OCI-LY7 (cell line): ENCODE results near the gene NEU2. TPM values are rescaled to one million over a fixed set of nuclear protein-coding genes. Genes with fewer than 3 reads are reported as not detected.

Experiments
- BruUV-seq: library from RNA; stranded (reverse); fragments of 400-500 nt; replicated peaks from 2 replicates; lab custom pipeline; 2021; lab: Mats Ljungman, UMichigan
- CTCF ChIA-PET: fragments of 300-600 bp; sonication (Branson Sonifier 250); formaldehyde crosslinking; loops from one replicate; lab custom pipeline; 2022; ENCODE audit warnings: antibody characterized with exemption; ENCODE audit not compliant: unreplicated experiment; lab: Charles Lee
- POLR2A ChIA-PET: fragments of 300-600 bp; sonication (Branson Sonifier 250); formaldehyde crosslinking; loops from one replicate; lab custom pipeline; 2022; ENCODE audit warnings: antibody characterized with exemption; lab: Charles Lee
- DNase-seq: peaks from one replicate; pipeline ENCODE4 v3.0.0-alpha.2; 2015; ENCODE audit warnings: low spot score
- H2AFZ ChIP-seq: fragments of 200-600 bp; sonication (generic), shearing (Covaris generic); 2 replicates; pipeline ENCODE4 v1.6.1; 2014; ENCODE audit warnings: mild to moderate bottlenecking, antibody characterized with exemption, low read length, moderate library complexity
- H3K27ac ChIP-seq: fragments of 200-600 bp; sonication (generic); 2 replicates; pipeline ENCODE4 v1.5.1; 2014; ENCODE audit warnings: mixed run types, low read depth, mild to moderate bottlenecking, moderate library complexity, low read length, inconsistent platforms; ENCODE audit not compliant: poor library complexity, severe bottlenecking
- H3K36me3 ChIP-seq: fragments of 200-600 bp; sonication (generic); 2 replicates; pipeline ENCODE4 v1.6.1; 2014; ENCODE audit warnings: mild to moderate bottlenecking, antibody characterized with exemption, low read length, moderate library complexity, mixed read lengths; ENCODE audit not compliant: insufficient read depth
- H3K4me1 ChIP-seq: fragments of 200-600 bp; sonication (generic); 2 replicates; pipeline ENCODE4 v1.5.1; 2014; ENCODE audit warnings: mild to moderate bottlenecking, low read length; ENCODE audit not compliant: insufficient read depth, poor library complexity, severe bottlenecking
- H3K4me2 ChIP-seq: fragments of 200-600 bp; sonication (generic); 2 replicates; pipeline ENCODE4 v1.6.1; 2014; ENCODE audit warnings: mild to moderate bottlenecking, low read length
- H3K4me3 ChIP-seq: fragments of 200-600 bp; sonication (generic); 2 replicates; pipeline ENCODE4 v1.5.1; 2014; ENCODE audit warnings: mild to moderate bottlenecking, low read depth, low read length; ENCODE audit not compliant: poor library complexity, severe bottlenecking
- H3K79me2 ChIP-seq: fragments of 200-600 bp; sonication (generic); 2 replicates; pipeline ENCODE4 v1.6.1; 2016; ENCODE audit warnings: low read depth, mild to moderate bottlenecking, low read length, moderate library complexity, mixed read lengths; ENCODE audit not compliant: insufficient read depth
- H3K9me2 ChIP-seq: fragments of 200-600 bp; sonication (generic); 2 replicates; pipeline ENCODE4 v1.6.1; 2016; ENCODE audit warnings: mild to moderate bottlenecking, low read length, mixed read lengths; ENCODE audit not compliant: insufficient read depth
- H3K9me3 ChIP-seq: fragments of 200-600 bp; sonication (generic); 2 replicates; pipeline ENCODE4 v1.6.1; 2014; ENCODE audit warnings: mild to moderate bottlenecking, mixed run types, low read length, mixed read lengths
- H4K20me1 ChIP-seq: fragments of 200-600 bp; sonication (generic); 2 replicates; pipeline ENCODE4 v1.6.1; 2014; ENCODE audit warnings: mild to moderate bottlenecking, antibody characterized with exemption, low read length, moderate library complexity, mixed read lengths; ENCODE audit not compliant: insufficient read depth
- EZH2phosphoT487 ChIP-seq: fragments of 200-600 bp; sonication (generic); IDR thresholded peaks from 2 replicates; pipeline ENCODE4 v1.6.1; 2018; ENCODE audit warnings: low read depth, borderline replicate concordance, mild to moderate bottlenecking, mixed run types, antibody characterized with exemption, low read length, moderate library complexity, mixed read lengths
- intact Hi-C: fragments of 100-400 bp; cut with micrococcal nuclease; formaldehyde crosslinking; loops from one replicate; pipeline ENCODE4 v1.10.0; 2022; ENCODE audit not compliant: unreplicated experiment
- total RNA-seq, 2 experiments: library from RNA; depleted of rRNA in 1 of 2; stranded (reverse); fragments of >200 nt in 1 of 2; shearing (Covaris generic) in 1 of 2; gene quantifications; 2 replicates each; pipeline ENCODE4 v1.2.3, GENCODE V29; 2014 to 2022
- TF ChIP-seq, protein P1 (sequence below): fragments of 200-600 bp; sonication (generic); conservative IDR thresholded peaks from 2 replicates; pipeline ENCODE4 v1.5.1; 2014; ENCODE audit warnings: mild to moderate bottlenecking, antibody characterized with exemption, low read length, moderate library complexity, mixed read lengths

Gene NEU2
- total RNA-seq, 2 experiments from 2014 or later = not detected

DNA sequence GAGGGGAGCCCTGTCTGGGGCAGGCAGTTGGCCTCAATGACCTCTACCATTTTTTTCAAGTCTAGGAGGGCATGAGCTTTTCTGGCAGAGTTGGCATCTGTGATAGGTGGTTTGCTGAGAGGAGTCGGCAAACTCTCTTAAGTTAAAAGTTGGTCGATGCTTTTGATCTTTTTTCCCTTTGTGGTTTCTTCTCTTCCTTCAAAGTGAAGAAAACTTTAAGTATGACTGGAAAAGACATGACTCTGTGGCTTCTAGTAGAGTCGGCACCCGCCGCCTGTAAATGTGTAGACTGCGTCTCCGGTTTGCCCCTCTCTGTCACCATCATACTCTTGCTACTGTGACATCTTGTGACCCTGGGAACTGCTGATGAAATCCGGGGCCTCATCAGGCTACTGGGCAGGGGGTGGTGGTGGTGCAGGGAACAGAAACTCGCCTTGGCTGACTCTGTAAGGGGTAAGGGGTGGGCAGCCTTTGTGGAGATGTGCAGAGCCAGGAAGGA is 48.8 kb downstream of the NEU2 start:
- peak overlapping the region; percentile 98 for H3K27ac ChIP-seq
- TF ChIP-seq, protein P1, sequence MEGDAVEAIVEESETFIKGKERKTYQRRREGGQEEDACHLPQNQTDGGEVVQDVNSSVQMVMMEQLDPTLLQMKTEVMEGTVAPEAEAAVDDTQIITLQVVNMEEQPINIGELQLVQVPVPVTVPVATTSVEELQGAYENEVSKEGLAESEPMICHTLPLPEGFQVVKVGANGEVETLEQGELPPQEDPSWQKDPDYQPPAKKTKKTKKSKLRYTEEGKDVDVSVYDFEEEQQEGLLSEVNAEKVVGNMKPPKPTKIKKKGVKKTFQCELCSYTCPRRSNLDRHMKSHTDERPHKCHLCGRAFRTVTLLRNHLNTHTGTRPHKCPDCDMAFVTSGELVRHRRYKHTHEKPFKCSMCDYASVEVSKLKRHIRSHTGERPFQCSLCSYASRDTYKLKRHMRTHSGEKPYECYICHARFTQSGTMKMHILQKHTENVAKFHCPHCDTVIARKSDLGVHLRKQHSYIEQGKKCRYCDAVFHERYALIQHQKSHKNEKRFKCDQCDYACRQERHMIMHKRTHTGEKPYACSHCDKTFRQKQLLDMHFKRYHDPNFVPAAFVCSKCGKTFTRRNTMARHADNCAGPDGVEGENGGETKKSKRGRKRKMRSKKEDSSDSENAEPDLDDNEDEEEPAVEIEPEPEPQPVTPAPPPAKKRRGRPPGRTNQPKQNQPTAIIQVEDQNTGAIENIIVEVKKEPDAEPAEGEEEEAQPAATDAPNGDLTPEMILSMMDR = no peak
- no peak for TF ChIP-seq EZH2phosphoT487
- no peak overlapping the region for H2AFZ ChIP-seq
- no peaks in the 10 kb centered on the region for H3K9me2 ChIP-seq
- no peak overlapping the region for H3K4me3 ChIP-seq
- no peak for DNase-seq
- ChIA-PET CTCF (interaction anchor here (0.7 kb wide), 1 partner anchor 19 kb away, joined by 4 read pairs; no protein-coding TSS in a partner anchor), POLR2A (interaction anchor here (1.2 to 4.7 kb wide), 4 partner anchors 11 to 143 kb away, joined by 5 to 18 read pairs (median 8); partner anchors contain the start of gene INPP5D)
- intact Hi-C loops = loop anchor here (10.0 kb wide), 1 partner anchor 274 kb away; the partner anchor contains the start of gene DGKD
- H4K20me1 ChIP-seq = no peaks in the 10 kb centered on the region
- H3K79me2 ChIP-seq = peaks cover 58% of the 10 kb centered on the region; the same call in 1 of the 2 replicates
- peak overlapping the region; percentile 80 for H3K4me2 ChIP-seq
- no TSS peak for BruUV-seq
- H3K4me1 ChIP-seq = peaks cover 100% of the 10 kb centered on the region
- peaks cover 41% of the 10 kb centered on the region for H3K36me3 ChIP-seq
- H3K9me3 ChIP-seq = no peaks in the 10 kb centered on the region

DNA sequence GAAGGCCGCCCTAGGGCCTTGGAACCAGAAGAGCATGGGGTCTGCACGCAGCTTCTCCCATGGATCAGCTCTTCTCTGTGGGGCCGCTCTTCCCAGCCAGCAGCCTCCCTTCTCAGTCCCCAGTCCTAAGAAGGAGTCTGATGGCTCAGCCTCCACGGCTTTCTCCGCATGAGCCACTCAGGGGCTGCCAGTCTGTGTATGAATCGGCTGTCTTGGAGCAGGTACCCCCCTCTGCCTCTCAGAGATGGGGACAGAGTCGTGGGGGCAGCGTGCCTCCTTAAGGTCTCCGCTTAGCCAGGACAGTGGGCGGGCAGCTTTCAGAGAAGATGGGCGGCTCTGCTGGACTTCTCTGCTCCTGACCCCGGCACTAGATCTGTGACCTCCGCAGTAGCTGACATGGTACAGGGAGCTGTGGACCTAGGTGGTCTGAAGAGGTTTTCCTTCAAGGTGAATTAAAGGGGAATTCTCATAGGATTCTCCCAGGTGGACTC is 49.3 kb downstream of the NEU2 start:
- Histone ChIP-seq H3K79me2 (peaks cover 53% of the 10 kb centered on the region; the same call in 1 of the 2 replicates), H3K4me1 (peaks cover 100% of the 10 kb centered on the region), H3K36me3 (peaks cover 39% of the 10 kb centered on the region), H3K9me2 (no peaks in the 10 kb centered on the region), H2AFZ (no peak overlapping the region), H3K4me2 (peak overlapping the region; percentile 80), H3K4me3 (peak overlapping the region; percentile 47), H3K27ac (peak overlapping the region; percentile 98), H4K20me1 (no peaks in the 10 kb centered on the region), H3K9me3 (no peaks in the 10 kb centered on the region)
- ChIA-PET POLR2A (interaction anchor here (1.4 to 4.7 kb wide), 6 partner anchors 10 to 169 kb away, joined by 7 to 18 read pairs (median 8); partner anchors contain the start of genes ATG16L1 and INPP5D), CTCF (interaction anchor here (1.0 to 2.2 kb wide), 2 partner anchors 9 to 19 kb away, joined by 3 to 14 read pairs; no protein-coding TSS in a partner anchor)
- intact Hi-C loops = loop anchor here (10.0 kb wide), 1 partner anchor 273 kb away; the partner anchor contains the start of gene DGKD
- TF ChIP-seq, protein P1 = no peak
- DNase-seq = no peak
- no TSS peak for BruUV-seq
